GM12878 (cell line): ENCODE data around the gene FNTB. TPM values are rescaled to one million over a fixed set of nuclear protein-coding genes. Genes with fewer than 3 reads are reported as not detected.

Experiments used
- ATAC-seq: fragments of 200-7000 bp; cut with Tn5 transposase; 3 replicates; pipeline ENCODE4 v1.9.1; 2020; ENCODE audit warnings: mild to moderate bottlenecking, moderate library complexity
- BruUV-seq: library from RNA; stranded (reverse); fragments of 400-500 nt; replicated peaks from 2 replicates; lab custom pipeline; 2021; lab: Mats Ljungman, UMichigan
- CTCF ChIA-PET: fragments of 300-600 bp; sonication (Branson Sonifier 250); formaldehyde crosslinking; extraction: SDS; loops from one replicate; lab custom pipeline; 2021; ENCODE audit warnings: inconsistent platforms; lab: Yijun Ruan, JAX
- POLR2A ChIA-PET: fragments of 350-600 bp; formaldehyde crosslinking; extraction: SDS; loops from one replicate; lab custom pipeline; 2021; ENCODE audit warnings: inconsistent platforms; lab: Charles Lee
- RAD21 ChIA-PET: fragments of 300-600 bp; sonication (Branson Sonifier 250); formaldehyde crosslinking; loops from one replicate; lab custom pipeline; 2023; ENCODE audit warnings: antibody characterized with exemption; ENCODE audit not compliant: unreplicated experiment; lab: Charles Lee
- SMC1A ChIA-PET: fragments of 300-600 bp; sonication (Branson Sonifier 250); formaldehyde crosslinking; loops from one replicate; lab custom pipeline; 2023; ENCODE audit not compliant: unreplicated experiment, uncharacterized antibody; lab: Charles Lee
- DNase-seq: peaks from one replicate; pipeline ENCODE4 v3.0.0-alpha.2; 2011; ENCODE audit warnings: low read depth, low spot score
- FAIRE-seq: peaks from 3 replicates; lab custom pipeline; 2011; peaks lifted over from hg19 to GRCh38; lab: Jason Lieb, UNC
- H2AFZ ChIP-seq: 2 replicates; pipeline ENCODE4 v1.6.0; 2011; ENCODE audit warnings: low read depth, low read length, control low read depth; ENCODE audit not compliant: control insufficient read depth
- H3K27ac ChIP-seq: 2 replicates; pipeline ENCODE4 v1.5.1; 2011; ENCODE audit warnings: control low read depth; ENCODE audit not compliant: control insufficient read depth, insufficient read depth
- H3K27me3 ChIP-seq, 2 experiments: replicated peaks in 1 of 2; 2 replicates each; pipeline versions ENCODE4 v1.6.0 to v1.6.1; 2011; ENCODE audit warnings: low read length in 1 of 2; ENCODE audit not compliant: control insufficient read depth in 2 of 2, insufficient read depth in 2 of 2
- H3K36me3 ChIP-seq, 2 experiments: 2 replicates each; pipeline ENCODE4 v1.5.1; 2011; ENCODE audit warnings: low read length in 1 of 2; ENCODE audit not compliant: control insufficient read depth in 2 of 2, insufficient read depth in 2 of 2
- H3K4me1 ChIP-seq: 2 replicates; pipeline ENCODE4 v1.6.1; 2011; ENCODE audit warnings: mild to moderate bottlenecking, low read length, moderate library complexity, mixed read lengths; ENCODE audit not compliant: control insufficient read depth, insufficient read depth
- H3K4me2 ChIP-seq: 2 replicates; pipeline ENCODE4 v1.6.0; 2011; ENCODE audit warnings: control low read depth; ENCODE audit not compliant: control insufficient read depth, insufficient read depth
- H3K4me3 ChIP-seq: fragments of 200-600 bp; sonication (generic); 2 replicates; pipeline ENCODE4 v1.5.1; 2016
- H3K79me2 ChIP-seq: 2 replicates; pipeline ENCODE4 v1.6.0; 2011; ENCODE audit warnings: low read length; ENCODE audit not compliant: control insufficient read depth, insufficient read depth
- H3K9ac ChIP-seq: 2 replicates; pipeline ENCODE4 v1.8.0; 2011; ENCODE audit warnings: low read length, control low read depth, mixed read lengths; ENCODE audit not compliant: control insufficient read depth, insufficient read depth
- H3K9me3 ChIP-seq: replicated peaks from 3 replicates; pipeline ENCODE4 v1.5.1; 2011; ENCODE audit warnings: mild to moderate bottlenecking, low read length; ENCODE audit not compliant: control insufficient read depth, insufficient read depth
- H4K20me1 ChIP-seq: 2 replicates; pipeline ENCODE4 v1.6.0; 2011; ENCODE audit not compliant: control insufficient read depth, insufficient read depth
- CREB1 ChIP-seq: IDR thresholded peaks from 2 replicates; pipeline ENCODE4 v1.6.1; 2012; ENCODE audit warnings: low read depth, mild to moderate bottlenecking, inconsistent platforms
- MYB ChIP-seq: fragments of 150-350 bp; IDR thresholded peaks from 2 replicates; pipeline ENCODE4 v1.6.1; 2014; ENCODE audit warnings: mild to moderate bottlenecking, low read depth, low read length, borderline replicate concordance
- POLR2AphosphoS5 ChIP-seq: IDR thresholded peaks from 2 replicates; pipeline ENCODE4 v1.6.1; 2011; ENCODE audit warnings: mild to moderate bottlenecking, low read length, inconsistent platforms
- RB1 ChIP-seq: fragments of 450-650 bp; formaldehyde crosslinking; IDR thresholded peaks from 2 replicates; pipeline ENCODE4 v1.6.1; 2017; ENCODE audit warnings: mild to moderate bottlenecking, borderline replicate concordance
- WGBS: methylation state at CpG from one replicate; pipeline ENCODE4 v1.1.6; 2016; ENCODE audit warnings: low lambda C conversion rate; ENCODE audit not compliant: insufficient replicate concordance, insufficient coverage; ENCODE audit errors: missing lambda C conversion rate; 5-methylcytosine and 5-hydroxymethylcytosine counted together
- in situ Hi-C: fragments of 300-500 bp; cut with MboI; formaldehyde crosslinking; loops from 9 replicates; pipeline ENCODE4 v1.14.3; 2018; ENCODE audit warnings: mixed read lengths
- intact Hi-C: fragments of 100-400 bp; cut with micrococcal nuclease; formaldehyde crosslinking; loops from one replicate; pipeline ENCODE4 v1.14.2; 2022; ENCODE audit not compliant: unreplicated experiment
- polyA plus RNA-seq, 11 experiments: library from polyadenylated mRNA; depleted of rRNA in 4 of 11; unstranded in 6 of 11; stranded (reverse) in 5 of 11; fragments of >200 nt; fragmentation: Nextera tagmentation in 4 of 11; fragmentation: Illumina TruSeq in 1 of 11; extraction: Ambion mirVana in 4 of 11; extraction: Trizol in 1 of 11; gene quantifications; 1 replicate in 1 of 11; 2 replicates in 10 of 11; pipeline versions ENCODE4 v1.2.1 to v1.2.3, GENCODE V29; 2011 to 2016; ENCODE audit warnings: inconsistent platforms in 2 of 11, missing spikeins in 2 of 11, low read depth in 1 of 11
- total RNA-seq, 4 experiments: library from RNA; depleted of rRNA in 3 of 4; stranded (reverse); fragments of >200 nt in 3 of 4; fragmentation: Illumina TruSeq in 1 of 4; extraction: Trizol in 1 of 4; gene quantifications; 2 replicates each; pipeline versions ENCODE4 v1.2.1 to v1.2.3, GENCODE V29; 2013 to 2021
- TF ChIP-seq, protein P1 (sequence below): IDR thresholded peaks from 2 replicates; pipeline ENCODE4 v1.6.1; 2012; ENCODE audit warnings: improper control_type of control experiment, low read depth, low read length; ENCODE audit not compliant: insufficient replicate concordance

The FNTB gene
- total and polyA plus RNA-seq, 10 of the 15 experiments (the other 5 are each of a cell fraction or from before 2014, with no cell fraction given): 10.4 to 25.1 (median 16.7) TPM

DNA sequence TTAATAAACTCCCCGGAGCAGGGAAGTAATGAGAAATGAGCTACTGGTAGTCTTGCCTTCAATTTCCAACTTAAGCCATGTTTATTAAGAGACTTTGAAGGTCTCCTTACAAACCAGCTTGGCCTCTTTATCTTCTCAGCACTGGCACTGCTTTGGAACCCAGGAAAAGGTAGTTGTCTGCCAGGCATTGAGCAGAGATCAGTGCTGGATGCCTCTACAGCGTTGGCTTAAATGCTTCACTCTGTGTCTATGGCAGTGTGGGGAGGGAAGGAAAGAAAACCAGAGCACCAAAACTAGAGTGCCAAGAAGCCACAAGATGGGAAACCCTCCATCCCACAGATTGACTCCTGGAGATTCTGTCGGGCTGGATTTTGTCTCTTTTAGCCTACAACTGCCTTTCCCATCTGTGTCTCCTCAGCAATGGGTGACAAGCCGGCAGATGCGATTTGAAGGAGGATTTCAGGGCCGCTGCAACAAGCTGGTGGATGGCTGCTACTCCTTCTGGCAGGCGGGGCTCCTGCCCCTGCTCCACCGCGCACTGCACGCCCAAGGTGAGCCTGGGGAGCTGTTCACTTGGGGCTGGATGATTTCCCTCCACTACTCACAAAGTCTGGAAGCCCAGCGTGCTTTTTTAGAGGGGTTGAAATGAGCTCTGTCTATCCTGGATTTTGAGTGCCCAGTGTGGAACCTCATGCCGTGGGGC is 57.3 kb downstream of the FNTB start (continued):
- TF ChIP-seq, protein P1, sequence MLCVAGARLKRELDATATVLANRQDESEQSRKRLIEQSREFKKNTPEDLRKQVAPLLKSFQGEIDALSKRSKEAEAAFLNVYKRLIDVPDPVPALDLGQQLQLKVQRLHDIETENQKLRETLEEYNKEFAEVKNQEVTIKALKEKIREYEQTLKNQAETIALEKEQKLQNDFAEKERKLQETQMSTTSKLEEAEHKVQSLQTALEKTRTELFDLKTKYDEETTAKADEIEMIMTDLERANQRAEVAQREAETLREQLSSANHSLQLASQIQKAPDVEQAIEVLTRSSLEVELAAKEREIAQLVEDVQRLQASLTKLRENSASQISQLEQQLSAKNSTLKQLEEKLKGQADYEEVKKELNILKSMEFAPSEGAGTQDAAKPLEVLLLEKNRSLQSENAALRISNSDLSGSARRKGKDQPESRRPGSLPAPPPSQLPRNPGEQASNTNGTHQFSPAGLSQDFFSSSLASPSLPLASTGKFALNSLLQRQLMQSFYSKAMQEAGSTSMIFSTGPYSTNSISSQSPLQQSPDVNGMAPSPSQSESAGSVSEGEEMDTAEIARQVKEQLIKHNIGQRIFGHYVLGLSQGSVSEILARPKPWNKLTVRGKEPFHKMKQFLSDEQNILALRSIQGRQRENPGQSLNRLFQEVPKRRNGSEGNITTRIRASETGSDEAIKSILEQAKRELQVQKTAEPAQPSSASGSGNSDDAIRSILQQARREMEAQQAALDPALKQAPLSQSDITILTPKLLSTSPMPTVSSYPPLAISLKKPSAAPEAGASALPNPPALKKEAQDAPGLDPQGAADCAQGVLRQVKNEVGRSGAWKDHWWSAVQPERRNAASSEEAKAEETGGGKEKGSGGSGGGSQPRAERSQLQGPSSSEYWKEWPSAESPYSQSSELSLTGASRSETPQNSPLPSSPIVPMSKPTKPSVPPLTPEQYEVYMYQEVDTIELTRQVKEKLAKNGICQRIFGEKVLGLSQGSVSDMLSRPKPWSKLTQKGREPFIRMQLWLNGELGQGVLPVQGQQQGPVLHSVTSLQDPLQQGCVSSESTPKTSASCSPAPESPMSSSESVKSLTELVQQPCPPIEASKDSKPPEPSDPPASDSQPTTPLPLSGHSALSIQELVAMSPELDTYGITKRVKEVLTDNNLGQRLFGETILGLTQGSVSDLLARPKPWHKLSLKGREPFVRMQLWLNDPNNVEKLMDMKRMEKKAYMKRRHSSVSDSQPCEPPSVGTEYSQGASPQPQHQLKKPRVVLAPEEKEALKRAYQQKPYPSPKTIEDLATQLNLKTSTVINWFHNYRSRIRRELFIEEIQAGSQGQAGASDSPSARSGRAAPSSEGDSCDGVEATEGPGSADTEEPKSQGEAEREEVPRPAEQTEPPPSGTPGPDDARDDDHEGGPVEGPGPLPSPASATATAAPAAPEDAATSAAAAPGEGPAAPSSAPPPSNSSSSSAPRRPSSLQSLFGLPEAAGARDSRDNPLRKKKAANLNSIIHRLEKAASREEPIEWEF: no peak
- TF ChIP-seq CREB1 (no peak), RB1 (no peak)

DNA sequence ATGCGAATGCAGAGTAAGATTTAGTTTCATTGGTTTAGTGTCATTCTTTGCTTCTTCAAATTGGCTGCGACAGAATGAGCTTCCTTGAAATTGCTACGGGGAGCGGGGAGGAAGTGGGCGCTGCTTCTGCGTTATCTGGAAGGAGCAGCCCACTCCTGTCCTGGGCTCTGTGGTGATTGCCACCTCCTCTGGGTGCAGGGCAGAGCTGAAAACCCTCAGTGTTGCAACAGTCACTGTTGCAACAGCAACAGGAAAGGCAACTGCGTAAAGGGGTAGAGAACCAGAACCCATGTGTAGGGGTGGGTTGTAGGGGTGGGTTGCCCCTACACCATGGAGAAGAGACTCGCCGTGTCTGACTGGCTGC is 57.9 kb downstream of the FNTB start:
- no peaks in the 10 kb centered on the region for H4K20me1 ChIP-seq
- BruUV-seq: no TSS peak
- no peak overlapping the region for H2AFZ ChIP-seq
- in situ Hi-C loops (no loop called here), intact Hi-C loops (no loop called here)
- H3K27me3 ChIP-seq: no peaks in the 10 kb centered on the region
- no peaks in the 10 kb centered on the region for H3K9me3 ChIP-seq
- ChIA-PET CTCF (no interaction called here), RAD21 (no interaction called here), SMC1A (no interaction called here), POLR2A (no interaction called here)
- H3K4me3 ChIP-seq: no peak overlapping the region
- no peak for TF ChIP-seq MYB
- TF ChIP-seq POLR2AphosphoS5: no peak
- H3K4me1 ChIP-seq: peaks cover 6% of the 10 kb centered on the region; the same call in 1 of the 2 replicates
- no peak for FAIRE-seq
- no peak overlapping the region for H3K9ac ChIP-seq
- ATAC-seq: no peak
- peaks cover 12 to 18% of the 10 kb centered on the region in 2 experiments for H3K36me3 ChIP-seq
- no peaks in the 10 kb centered on the region for H3K79me2 ChIP-seq
- H3K27ac ChIP-seq: no peak overlapping the region
- WGBS: 82% methylated on average over 9 of the region's 9 CpGs
- no peak overlapping the region for H3K4me2 ChIP-seq
- no peak for DNase-seq
